ENCODE data around the gene CNTNAP2. TPM values are rescaled to one million over a fixed set of nuclear protein-coding genes. Genes with fewer than 3 reads are reported as not detected.
"Not testable (repeated sequence)": the region's sequence is repeated elsewhere in the genome, so short reads cannot be mapped to it uniquely, and the experiment has no call there.

CNTNAP2 gene
- total and polyA plus RNA-seq, 9 donors, result 8.3 to 18.8 (median 10.4) TPM

- Histone ChIP-seq H3K4me3 (ENCODE audit: low read length) (no peak overlapping the region), H3K9me3 (replicated peaks; ENCODE audit: control insufficient read depth, low read depth, low read length) (no peaks in the 10 kb centered on the region), H3K27ac (ENCODE audit: low read length) (no peak overlapping the region), H3K4me1 (ENCODE audit: control insufficient read depth, insufficient read depth, low read length) (no peaks in the 10 kb centered on the region), H3K36me3 (ENCODE audit: control insufficient read depth, insufficient read depth, low read length) (no peaks in the 10 kb centered on the region), H3K27me3 (ENCODE audit: control insufficient read depth, insufficient read depth, low read length) (no peaks in the 10 kb centered on the region)
- no peak for DNase-seq
- no CpG with 5 or more reads among the region's 6 CpGs for WGBS (ENCODE audit: insufficient coverage)
These were observed 2286.9 kb downstream of the CNTNAP2 start for GRCh38 chr7:148403466-148403993.

GRCh38 chr7:148408307-148408706 lies 2291.7 kb downstream of the CNTNAP2 start:
- WGBS (ENCODE audit: insufficient coverage), result no CpG with 5 or more reads among the region's 2 CpGs
- Histone ChIP-seq H3K4me1 (ENCODE audit: control insufficient read depth, insufficient read depth, low read length) (no peaks in the 10 kb centered on the region), H3K36me3 (ENCODE audit: control insufficient read depth, insufficient read depth, low read length) (no peaks in the 10 kb centered on the region), H3K4me3 (ENCODE audit: low read length) (no peak overlapping the region), H3K9me3 (replicated peaks; ENCODE audit: control insufficient read depth, low read depth, low read length) (no peaks in the 10 kb centered on the region), H3K27me3 (ENCODE audit: control insufficient read depth, insufficient read depth, low read length) (no peaks in the 10 kb centered on the region), H3K27ac (ENCODE audit: low read length) (no peak overlapping the region)
- no peak for DNase-seq

- Histone ChIP-seq H3K36me3 (ENCODE audit: control insufficient read depth, insufficient read depth, low read length) (no peaks in the 10 kb centered on the region), H3K4me3 (ENCODE audit: low read length) (no peak overlapping the region), H3K9me3 (replicated peaks; ENCODE audit: control insufficient read depth, low read depth, low read length) (no peaks in the 10 kb centered on the region), H3K27ac (ENCODE audit: low read length) (no peak overlapping the region), H3K27me3 (ENCODE audit: control insufficient read depth, insufficient read depth, low read length) (no peaks in the 10 kb centered on the region), H3K4me1 (ENCODE audit: control insufficient read depth, insufficient read depth, low read length) (no peaks in the 10 kb centered on the region)
- no peak for DNase-seq
- no CpG with 5 or more reads among the region's 7 CpGs for WGBS (ENCODE audit: insufficient coverage)
These were observed 2294.3 kb downstream of the CNTNAP2 start for GRCh38 chr7:148410905-148411304.

GRCh38 chr7:148412691-148413090 lies 2296.1 kb downstream of the CNTNAP2 start:
- Histone ChIP-seq H3K27ac (ENCODE audit: low read length) (no peak overlapping the region), H3K9me3 (replicated peaks; ENCODE audit: control insufficient read depth, low read depth, low read length) (no peaks in the 10 kb centered on the region), H3K27me3 (ENCODE audit: control insufficient read depth, insufficient read depth, low read length) (no peaks in the 10 kb centered on the region), H3K4me1 (ENCODE audit: control insufficient read depth, insufficient read depth, low read length) (no peaks in the 10 kb centered on the region), H3K36me3 (ENCODE audit: control insufficient read depth, insufficient read depth, low read length) (no peaks in the 10 kb centered on the region), H3K4me3 (ENCODE audit: low read length) (no peak overlapping the region)
- DNase-seq, result no peak
- WGBS (ENCODE audit: insufficient coverage), result no CpG with 5 or more reads among the region's 2 CpGs

- H3K27me3 ChIP-seq (ENCODE audit: control insufficient read depth, insufficient read depth, low read length), result no peaks in the 10 kb centered on the region
- no peaks in the 10 kb centered on the region for H3K36me3 ChIP-seq (ENCODE audit: control insufficient read depth, insufficient read depth, low read length)
- H3K4me1 ChIP-seq (ENCODE audit: control insufficient read depth, insufficient read depth, low read length), result no peaks in the 10 kb centered on the region
- no peaks in the 10 kb centered on the region for H3K9me3 ChIP-seq (replicated peaks; ENCODE audit: control insufficient read depth, low read depth, low read length)
- no peak for DNase-seq
- H3K4me3 ChIP-seq (ENCODE audit: low read length), result no peak overlapping the region
- 35% methylated on average over 2 of the region's 11 CpGs for WGBS (ENCODE audit: insufficient coverage)
- H3K27ac ChIP-seq (ENCODE audit: low read length), result no peak overlapping the region
These were observed 2303.5 kb downstream of the CNTNAP2 start for GRCh38 chr7:148419856-148420832.

GRCh38 chr7:148422030-148422429 lies 2305.4 kb downstream of the CNTNAP2 start:
- WGBS (ENCODE audit: insufficient coverage), result 88% methylated on average over 4 of the region's 5 CpGs
- H3K4me3 ChIP-seq (ENCODE audit: low read length), result no peak overlapping the region

GRCh38 chr7:148426393-148426792 lies 2309.8 kb downstream of the CNTNAP2 start:
- H3K9me3 ChIP-seq (replicated peaks; ENCODE audit: control insufficient read depth, low read depth, low read length); DNase-seq; H3K4me3 ChIP-seq (ENCODE audit: low read length); H3K4me1 ChIP-seq (ENCODE audit: control insufficient read depth, insufficient read depth, low read length); H3K27me3 ChIP-seq (ENCODE audit: control insufficient read depth, insufficient read depth, low read length); H3K27ac ChIP-seq (ENCODE audit: low read length); H3K36me3 ChIP-seq (ENCODE audit: control insufficient read depth, insufficient read depth, low read length): not testable (repeated sequence)
- 88% methylated on average over 18 of the region's 24 CpGs for WGBS (ENCODE audit: insufficient coverage)

More at GRCh38 chr7:148422030-148422429, 2305.4 kb downstream of the CNTNAP2 start:
- DNase-seq, result no peak
- Histone ChIP-seq H3K27ac (ENCODE audit: low read length) (no peak overlapping the region), H3K4me1 (ENCODE audit: control insufficient read depth, insufficient read depth, low read length) (no peaks in the 10 kb centered on the region), H3K9me3 (replicated peaks; ENCODE audit: control insufficient read depth, low read depth, low read length) (no peaks in the 10 kb centered on the region), H3K36me3 (ENCODE audit: control insufficient read depth, insufficient read depth, low read length) (no peaks in the 10 kb centered on the region), H3K27me3 (ENCODE audit: control insufficient read depth, insufficient read depth, low read length) (no peaks in the 10 kb centered on the region)

- H3K4me3 ChIP-seq (ENCODE audit: low read length); H3K27ac ChIP-seq (ENCODE audit: low read length); H3K27me3 ChIP-seq (ENCODE audit: control insufficient read depth, insufficient read depth, low read length); H3K9me3 ChIP-seq (replicated peaks; ENCODE audit: control insufficient read depth, low read depth, low read length); DNase-seq; H3K4me1 ChIP-seq (ENCODE audit: control insufficient read depth, insufficient read depth, low read length); H3K36me3 ChIP-seq (ENCODE audit: control insufficient read depth, insufficient read depth, low read length): not testable (repeated sequence)
- WGBS (ENCODE audit: insufficient coverage), result no CpG with 5 or more reads among the region's 3 CpGs
These were observed 2314.1 kb downstream of the CNTNAP2 start for GRCh38 chr7:148430690-148431089.

GRCh38 chr7:148433521-148434180 lies 2317.1 kb downstream of the CNTNAP2 start:
- no CpG with 5 or more reads among the region's 3 CpGs for WGBS (ENCODE audit: insufficient coverage)
- DNase-seq, result no peak
- Histone ChIP-seq H3K4me1 (ENCODE audit: control insufficient read depth, insufficient read depth, low read length) (no peaks in the 10 kb centered on the region), H3K9me3 (replicated peaks; ENCODE audit: control insufficient read depth, low read depth, low read length) (no peaks in the 10 kb centered on the region), H3K27me3 (ENCODE audit: control insufficient read depth, insufficient read depth, low read length) (no peaks in the 10 kb centered on the region), H3K36me3 (ENCODE audit: control insufficient read depth, insufficient read depth, low read length) (no peaks in the 10 kb centered on the region), H3K4me3 (ENCODE audit: low read length) (no peak overlapping the region), H3K27ac (ENCODE audit: low read length) (no peak overlapping the region)

GRCh38 chr7:148434181-148434757 lies 2317.7 kb downstream of the CNTNAP2 start:
- no peak overlapping the region for H3K27ac ChIP-seq (ENCODE audit: low read length)
- H3K9me3 ChIP-seq (replicated peaks; ENCODE audit: control insufficient read depth, low read depth, low read length), result no peaks in the 10 kb centered on the region
- H3K36me3 ChIP-seq (ENCODE audit: control insufficient read depth, insufficient read depth, low read length), result no peaks in the 10 kb centered on the region
- no peaks in the 10 kb centered on the region for H3K4me1 ChIP-seq (ENCODE audit: control insufficient read depth, insufficient read depth, low read length)
- 31% methylated on average over 10 of the region's 13 CpGs for WGBS (ENCODE audit: insufficient coverage)
- peak; percentile 37 for DNase-seq
- H3K4me3 ChIP-seq (ENCODE audit: low read length), result no peak overlapping the region
- no peaks in the 10 kb centered on the region for H3K27me3 ChIP-seq (ENCODE audit: control insufficient read depth, insufficient read depth, low read length)
